K562 (cell line): Measurements from ENCODE around the gene ATP9B. TPM values are rescaled to one million over a fixed set of nuclear protein-coding genes. Genes with fewer than 3 reads are reported as not detected.

Experiments
- ATAC-seq: fragments of 200-7000 bp; cut with Tn5 transposase; 3 replicates; pipeline ENCODE4 v1.9.1; 2020; ENCODE audit warnings: moderate library complexity
- BruUV-seq: library from RNA; stranded (reverse); fragments of 400-500 nt; replicated peaks from 2 replicates; lab custom pipeline; 2021; lab: Mats Ljungman, UMichigan
- CTCF ChIA-PET: fragments of 300-600 bp; formaldehyde crosslinking; extraction: SDS; loops from one replicate; lab custom pipeline; 2021; ENCODE audit warnings: low intra/inter-chr PET ratio; lab: Yijun Ruan, JAX
- POLR2A ChIA-PET: fragments of 300-600, 350-650 bp; sonication (Branson Sonifier 250); formaldehyde crosslinking; extraction: SDS; loops from one replicate; lab custom pipeline; 2021; ENCODE audit warnings: antibody characterized with exemption, inconsistent platforms; lab: Yijun Ruan, JAX
- DNase-seq, 4 experiments: peaks; one replicate each; pipeline versions ENCODE4 v3.0.0 to v3.0.0-alpha.2; 2011 to 2018; ENCODE audit warnings: low spot score in 3 of 4, mixed read lengths in 3 of 4; ENCODE audit errors: extremely low read depth in 1 of 4
- FAIRE-seq: peaks from 2 replicates; lab custom pipeline; 2011; peaks lifted over from hg19 to GRCh38; lab: Jason Lieb, UNC
- H2AFZ ChIP-seq: 2 replicates; pipeline ENCODE4 v1.6.0; 2011; ENCODE audit warnings: low read depth, low read length, control low read depth, inconsistent platforms
- H3K27ac ChIP-seq: fragments of 200-600 bp; 3 replicates; pipeline ENCODE4 v1.8.0; 2011; ENCODE audit warnings: low read depth, mild to moderate bottlenecking, control low read depth, inconsistent platforms, low read length, moderate library complexity, mixed read lengths; ENCODE audit errors: extremely low read depth
- H3K27me3 ChIP-seq, 2 experiments: fragments of 300-600 bp in 1 of 2; 2 replicates in 1 of 2; 3 replicates in 1 of 2; pipeline versions ENCODE4 v1.6.0 to v1.8.0; 2011; ENCODE audit warnings: inconsistent platforms in 2 of 2, low read length in 2 of 2, mild to moderate bottlenecking in 1 of 2, mixed read lengths in 1 of 2, moderate library complexity in 1 of 2; ENCODE audit not compliant: control insufficient read depth in 2 of 2, insufficient read depth in 2 of 2
- H3K36me3 ChIP-seq: fragments of 300-600 bp; 3 replicates; pipeline ENCODE4 v1.8.0; 2011; ENCODE audit warnings: mild to moderate bottlenecking, low read length, inconsistent platforms; ENCODE audit not compliant: control insufficient read depth, insufficient read depth
- H3K4me1 ChIP-seq, 2 experiments: fragments of 200-600 bp in 1 of 2; replicated peaks in 1 of 2; 2 replicates in 1 of 2; 3 replicates in 1 of 2; pipeline versions ENCODE4 v1.5.1 to v1.8.0; 2011; ENCODE audit warnings: inconsistent platforms in 2 of 2, low read length in 2 of 2, mild to moderate bottlenecking in 1 of 2, mixed read lengths in 1 of 2, moderate library complexity in 1 of 2; ENCODE audit not compliant: control insufficient read depth in 2 of 2, insufficient read depth in 2 of 2
- H3K4me2 ChIP-seq: 2 replicates; pipeline ENCODE4 v1.6.1; 2011; ENCODE audit warnings: low read length, control low read depth, inconsistent platforms, mixed read lengths; ENCODE audit not compliant: insufficient read depth
- H3K4me3 ChIP-seq: fragments of 200-600 bp; sonication (generic), shearing (Covaris generic); 2 replicates; pipeline ENCODE4 v1.5.1; 2016; ENCODE audit warnings: control low read depth, inconsistent platforms
- H3K79me2 ChIP-seq: fragments of 200-600 bp; 3 replicates; pipeline ENCODE4 v1.8.0; 2011; ENCODE audit warnings: low read length, inconsistent platforms; ENCODE audit not compliant: control insufficient read depth, insufficient read depth
- H3K9ac ChIP-seq, 2 experiments: 2 replicates each; pipeline versions ENCODE4 v1.6.0 to v1.6.1; 2011; ENCODE audit warnings: low read depth in 2 of 2, low read length in 2 of 2, control low read depth in 1 of 2, inconsistent platforms in 1 of 2, mild to moderate bottlenecking in 1 of 2, mixed read lengths in 1 of 2; ENCODE audit not compliant: insufficient read depth in 1 of 2
- H3K9me1 ChIP-seq: one replicate; pipeline ENCODE4 v1.6.0; 2011; ENCODE audit warnings: inconsistent platforms, mild to moderate bottlenecking, low read length, moderate library complexity; ENCODE audit not compliant: control insufficient read depth, insufficient read depth
- H3K9me3 ChIP-seq: replicated peaks from 2 replicates; pipeline ENCODE4 v1.5.1; 2011; ENCODE audit warnings: low read depth, low read length, inconsistent platforms; ENCODE audit not compliant: control insufficient read depth, insufficient read depth
- H4K20me1 ChIP-seq: replicated peaks from 2 replicates; pipeline ENCODE4 v1.6.1; 2011; ENCODE audit warnings: low read length, inconsistent platforms, mixed read lengths; ENCODE audit not compliant: control insufficient read depth, insufficient read depth
- ARID1B ChIP-seq: fragments of 450-650 bp; IDR thresholded peaks from 2 replicates; pipeline ENCODE4 v1.6.1; 2016; ENCODE audit warnings: antibody characterized with exemption, mild to moderate bottlenecking, inconsistent platforms
- ELF1 ChIP-seq: fragments of 200-800 bp; sonication (Bioruptor generic); IDR thresholded peaks from 2 replicates; pipeline ENCODE4 v1.6.1; 2016; ENCODE audit warnings: missing genetic modification characterization, missing compliant biosample characterization
- HOXB6 ChIP-seq: fragments of 250-450 bp; sonication (Bioruptor Pico); IDR thresholded peaks from 2 replicates; pipeline ENCODE4 v1.5.1; 2022; ENCODE audit warnings: mild to moderate bottlenecking, borderline replicate concordance
- IFI16 ChIP-seq: fragments of 250-450 bp; sonication (Bioruptor Pico); IDR thresholded peaks from 2 replicates; pipeline ENCODE4 v2.1.2; 2022; ENCODE audit warnings: mild to moderate bottlenecking, inconsistent platforms
- NELFE ChIP-seq: IDR thresholded peaks from 2 replicates; pipeline ENCODE4 v1.6.1; 2011; ENCODE audit warnings: mild to moderate bottlenecking; ENCODE audit not compliant: insufficient read depth, insufficient read length
- POLR2B ChIP-seq: fragments of 450-650 bp; IDR thresholded peaks from 2 replicates; pipeline ENCODE4 v1.6.1; 2018; ENCODE audit warnings: low read depth; ENCODE audit not compliant: partially characterized antibody
- RFX5 ChIP-seq: IDR thresholded peaks from 2 replicates; pipeline ENCODE4 v1.6.1; 2011; ENCODE audit warnings: low read depth, mild to moderate bottlenecking, improper control_type of control experiment, low read length
- TEAD4 ChIP-seq, 2 experiments: sonication (generic) in 1 of 2; formaldehyde crosslinking in 1 of 2; IDR thresholded peaks; 2 replicates each; pipeline versions ENCODE4 v1.6.1 to v1.8.0; 2012 to 2022; ENCODE audit warnings: borderline replicate concordance in 1 of 2, inconsistent platforms in 1 of 2, low read length in 1 of 2, mild to moderate bottlenecking in 1 of 2, missing genetic modification reagents in 1 of 2
- ZNF253 ChIP-seq: fragments of 250-450 bp; sonication (Bioruptor Pico); conservative IDR thresholded peaks from 2 replicates; pipeline ENCODE4 v1.6.1; 2021; ENCODE audit warnings: mild to moderate bottlenecking
- ZNF347 ChIP-seq: fragments of 450-650 bp; formaldehyde crosslinking; IDR thresholded peaks from 2 replicates; pipeline ENCODE4 v1.4.0; 2020; ENCODE audit warnings: low read depth, mild to moderate bottlenecking, moderate library complexity
- ZNF583 ChIP-seq: fragments of 250-450 bp; sonication (Bioruptor Pico); IDR thresholded peaks from 2 replicates; pipeline ENCODE4 v1.4.0; 2020
- ZNF584 ChIP-seq: fragments of 200-800 bp; sonication (Bioruptor generic); IDR thresholded peaks from 2 replicates; pipeline ENCODE4 v1.6.1; 2016; ENCODE audit warnings: low read depth, mild to moderate bottlenecking, missing genetic modification characterization, missing compliant biosample characterization
- WGBS: fragments of 100-300 bp; shearing (Covaris generic); methylation state at CpG from one replicate; pipeline ENCODE4 v1.1.6; 2016; ENCODE audit warnings: low coverage, mixed read lengths; ENCODE audit not compliant: insufficient coverage; ENCODE audit errors: missing lambda C conversion rate; 5-methylcytosine and 5-hydroxymethylcytosine counted together
- in situ Hi-C: fragments of 300-500 bp; cut with MboI; formaldehyde crosslinking; loops from 4 replicates; pipeline ENCODE4 v1.15.0; 2018; ENCODE audit warnings: inconsistent platforms, mixed read lengths
- intact Hi-C: fragments of 100-400 bp; cut with micrococcal nuclease; formaldehyde crosslinking; loops from 2 replicates; pipeline ENCODE4 v1.14.2; 2022
- polyA plus RNA-seq, 8 experiments: library from polyadenylated mRNA; depleted of rRNA in 4 of 8; stranded (reverse) in 5 of 8; unstranded in 3 of 8; fragments of >200 nt; fragmentation: Nextera tagmentation in 2 of 8; fragmentation: Illumina TruSeq in 1 of 8; extraction: Ambion mirVana in 2 of 8; extraction: Trizol in 1 of 8; gene quantifications; 2 replicates each; pipeline versions ENCODE4 v1.2.1 to v1.2.3, GENCODE V29; 2011 to 2014; ENCODE audit warnings: inconsistent platforms in 1 of 8, missing spikeins in 1 of 8
- total RNA-seq, 7 experiments: library from RNA; depleted of rRNA in 6 of 7; stranded (reverse); fragments of >200 nt in 6 of 7; fragmentation: Illumina TruSeq in 2 of 7; extraction: Trizol in 2 of 7; gene quantifications; 2 replicates each; pipeline versions ENCODE4 v1.2.1 to v1.2.3, GENCODE V29; 2011 to 2021; ENCODE audit warnings: low replicate concordance in 1 of 7
- TF ChIP-seq, protein P1 (sequence below): fragments of 450-650 bp; formaldehyde crosslinking; IDR thresholded peaks from 2 replicates; pipeline ENCODE4 v1.4.0; 2020; ENCODE audit warnings: mild to moderate bottlenecking
- TF ChIP-seq, protein P2 (sequence below): fragments of 250-450 bp; sonication (Bioruptor Pico); IDR thresholded peaks from 2 replicates; pipeline ENCODE4 v1.4.0; 2020; ENCODE audit warnings: mild to moderate bottlenecking
- TF ChIP-seq, protein P3 (sequence below): fragments of 250-450 bp; sonication (Bioruptor Pico); IDR thresholded peaks from 2 replicates; pipeline ENCODE4 v1.5.0; 2020; ENCODE audit warnings: mild to moderate bottlenecking

Gene ATP9B
- total and polyA plus RNA-seq, 9 of the 15 experiments (the other 6 are each of a cell fraction or from before 2014, with no cell fraction given): 0.66 to 13.2 (median 7.9) TPM

DNA sequence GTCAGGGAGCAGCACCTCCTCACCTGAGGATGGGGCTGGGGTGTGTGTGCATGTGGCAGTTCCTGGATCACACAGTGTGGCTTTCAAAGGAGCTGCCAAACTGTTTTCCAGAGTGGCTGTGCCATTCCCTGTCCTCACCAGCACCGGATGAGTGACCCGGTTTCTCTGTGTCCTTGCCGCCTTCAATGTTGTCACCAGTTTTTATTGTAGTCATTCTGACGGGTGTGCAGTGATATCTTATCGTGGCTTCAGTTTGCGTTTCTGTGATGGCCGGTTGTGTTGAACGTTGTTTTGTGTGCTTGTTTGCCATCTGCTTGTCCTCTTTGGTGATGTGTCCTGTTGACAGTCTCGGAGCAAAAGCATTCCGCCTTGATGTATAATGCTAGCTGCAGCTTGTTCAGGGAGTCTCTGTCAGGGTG is 108.9 kb downstream of the ATP9B start (continued):
- TF ChIP-seq TEAD4 (IDR thresholded peaks at IDR 0.05; ENCODE audit: low read length) (no peak), TEAD4 (CRISPR knock-in tag; IDR thresholded peaks at IDR 0.05; ENCODE audit: borderline replicate concordance) (no peak), NELFE (no peak), ELF1 (tag) (no peak), ZNF583 (no peak), ZNF253 (CRISPR knock-in tag) (no peak), ARID1B (no peak)
- TF ChIP-seq, protein P1, sequence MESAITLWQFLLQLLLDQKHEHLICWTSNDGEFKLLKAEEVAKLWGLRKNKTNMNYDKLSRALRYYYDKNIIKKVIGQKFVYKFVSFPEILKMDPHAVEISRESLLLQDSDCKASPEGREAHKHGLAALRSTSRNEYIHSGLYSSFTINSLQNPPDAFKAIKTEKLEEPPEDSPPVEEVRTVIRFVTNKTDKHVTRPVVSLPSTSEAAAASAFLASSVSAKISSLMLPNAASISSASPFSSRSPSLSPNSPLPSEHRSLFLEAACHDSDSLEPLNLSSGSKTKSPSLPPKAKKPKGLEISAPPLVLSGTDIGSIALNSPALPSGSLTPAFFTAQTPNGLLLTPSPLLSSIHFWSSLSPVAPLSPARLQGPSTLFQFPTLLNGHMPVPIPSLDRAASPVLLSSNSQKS (CRISPR knock-in tag): no peak

DNA sequence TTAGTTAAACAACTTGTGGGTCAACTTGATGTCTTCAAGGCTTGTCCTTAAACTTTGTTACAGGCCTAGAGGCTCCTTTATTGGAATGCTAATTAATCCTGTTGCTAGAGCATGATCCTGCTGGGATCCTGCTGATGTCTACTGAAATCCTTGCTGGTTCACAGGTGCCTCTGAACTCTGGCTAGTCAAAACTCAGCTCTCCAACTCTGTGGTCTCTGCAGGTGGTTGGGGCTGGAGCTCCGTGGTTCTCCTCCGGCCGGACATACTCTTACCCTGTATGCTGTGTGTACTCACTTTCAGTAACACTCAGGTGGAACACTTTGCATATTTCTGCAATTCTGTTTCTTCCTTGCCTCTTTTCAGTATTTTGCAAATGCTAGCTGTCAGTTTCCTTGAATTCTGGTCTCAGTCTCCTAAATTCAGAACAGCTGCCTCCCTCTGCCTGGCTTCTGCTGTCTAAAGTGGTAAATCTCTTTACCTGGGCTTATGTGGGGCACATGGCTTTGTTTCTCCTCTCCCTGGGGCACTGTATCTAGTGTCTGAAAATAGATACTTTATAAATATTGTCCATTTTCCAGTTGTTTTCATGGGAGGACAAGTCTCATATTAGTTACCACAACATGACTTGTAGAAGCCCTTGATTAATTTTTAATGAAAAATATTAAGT is 113.0 kb downstream of the ATP9B start:
- H3K27me3 ChIP-seq: no peaks in the 10 kb centered on the region
- no peak for FAIRE-seq
- H3K4me2 ChIP-seq: no peak overlapping the region
- H3K9me3 ChIP-seq: no peaks in the 10 kb centered on the region
- DNase-seq: no peak
- H2AFZ ChIP-seq: no peak overlapping the region
- BruUV-seq: no TSS peak
- no CpG with 5 or more reads among the region's 3 CpGs for WGBS
- no peaks in the 10 kb centered on the region for H3K4me1 ChIP-seq
- H3K4me3 ChIP-seq: no peak overlapping the region
- ChIA-PET CTCF (no interaction called here), POLR2A (no interaction called here)
- H3K79me2 ChIP-seq: no peaks in the 10 kb centered on the region
- H3K9me1 ChIP-seq: no peaks in the 10 kb centered on the region
- H4K20me1 ChIP-seq: no peaks in the 10 kb centered on the region
- intact Hi-C loops (no loop called here), in situ Hi-C loops (no loop called here)
- no peak overlapping the region for H3K9ac ChIP-seq
- no peak for TF ChIP-seq ZNF584 (CRISPR knock-in tag)
- TF ChIP-seq IFI16 (CRISPR knock-in tag): no peak
- TF ChIP-seq, protein P2, sequence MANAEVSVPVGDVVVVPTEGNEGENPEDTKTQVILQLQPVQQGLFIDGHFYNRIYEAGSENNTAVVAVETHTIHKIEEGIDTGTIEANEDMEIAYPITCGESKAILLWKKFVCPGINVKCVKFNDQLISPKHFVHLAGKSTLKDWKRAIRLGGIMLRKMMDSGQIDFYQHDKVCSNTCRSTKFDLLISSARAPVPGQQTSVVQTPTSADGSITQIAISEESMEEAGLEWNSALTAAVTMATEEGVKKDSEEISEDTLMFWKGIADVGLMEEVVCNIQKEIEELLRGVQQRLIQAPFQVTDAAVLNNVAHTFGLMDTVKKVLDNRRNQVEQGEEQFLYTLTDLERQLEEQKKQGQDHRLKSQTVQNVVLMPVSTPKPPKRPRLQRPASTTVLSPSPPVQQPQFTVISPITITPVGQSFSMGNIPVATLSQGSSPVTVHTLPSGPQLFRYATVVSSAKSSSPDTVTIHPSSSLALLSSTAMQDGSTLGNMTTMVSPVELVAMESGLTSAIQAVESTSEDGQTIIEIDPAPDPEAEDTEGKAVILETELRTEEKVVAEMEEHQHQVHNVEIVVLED (CRISPR knock-in tag): no peak
- no peak for TF ChIP-seq HOXB6 (CRISPR knock-in tag)
- no peak for TF ChIP-seq RFX5
- no peak for TF ChIP-seq POLR2B
- no peak for TF ChIP-seq ZNF347 (CRISPR knock-in tag)
- TF ChIP-seq, protein P3, sequence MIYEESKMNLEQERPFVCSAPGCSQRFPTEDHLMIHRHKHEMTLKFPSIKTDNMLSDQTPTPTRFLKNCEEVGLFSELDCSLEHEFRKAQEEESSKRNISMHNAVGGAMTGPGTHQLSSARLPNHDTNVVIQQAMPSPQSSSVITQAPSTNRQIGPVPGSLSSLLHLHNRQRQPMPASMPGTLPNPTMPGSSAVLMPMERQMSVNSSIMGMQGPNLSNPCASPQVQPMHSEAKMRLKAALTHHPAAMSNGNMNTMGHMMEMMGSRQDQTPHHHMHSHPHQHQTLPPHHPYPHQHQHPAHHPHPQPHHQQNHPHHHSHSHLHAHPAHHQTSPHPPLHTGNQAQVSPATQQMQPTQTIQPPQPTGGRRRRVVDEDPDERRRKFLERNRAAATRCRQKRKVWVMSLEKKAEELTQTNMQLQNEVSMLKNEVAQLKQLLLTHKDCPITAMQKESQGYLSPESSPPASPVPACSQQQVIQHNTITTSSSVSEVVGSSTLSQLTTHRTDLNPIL (CRISPR knock-in tag): no peak
- H3K27ac ChIP-seq: no peak overlapping the region
- no peaks in the 10 kb centered on the region; the same call in 2 of the 3 replicates for H3K36me3 ChIP-seq
- ATAC-seq: no peak
